ENCODE measurements around the gene IRF9. TPM values are rescaled to one million over a fixed set of nuclear protein-coding genes. Genes with fewer than 3 reads are reported as not detected.

IRF9 gene
- total RNA-seq, 2 donors from 2014 or later: 106 to 190 TPM

DNA sequence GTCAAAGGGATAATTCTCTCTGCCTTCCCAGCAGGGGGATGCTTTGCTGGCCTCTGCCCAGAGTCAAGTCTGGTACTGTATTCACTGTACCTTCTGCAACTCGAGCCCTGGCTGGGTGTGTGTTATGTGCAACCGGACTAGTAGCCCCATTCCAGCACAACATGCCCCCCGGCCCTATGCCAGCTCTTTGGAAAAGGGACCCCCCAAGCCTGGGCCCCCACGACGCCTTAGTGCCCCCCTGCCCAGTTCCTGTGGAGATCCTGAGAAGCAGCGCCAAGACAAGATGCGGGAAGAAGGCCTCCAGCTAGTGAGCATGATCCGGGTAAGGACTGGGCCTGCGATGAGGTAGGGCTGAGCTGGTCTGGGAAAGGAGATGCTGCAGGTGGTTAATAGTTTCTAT lies 10.5 kb upstream of the IRF9 start:
- Mint-ChIP-seq H3K27ac (no peak overlapping the region), H3K27me3 (no peaks in the 10 kb centered on the region), H3K36me3 (ENCODE audit: low read depth) (peaks cover 78% of the 10 kb centered on the region), H3K4me1 (peaks cover 18% of the 10 kb centered on the region), H3K4me3 (no peak overlapping the region), H3K9me3 (no peaks in the 10 kb centered on the region)
- ATAC-seq (replicated peaks): no peak

GRCh38 chr14:24150993-24151392 lies 10.1 kb upstream of the IRF9 start:
- H3K27ac Mint-ChIP-seq: no peak overlapping the region
- ATAC-seq (replicated peaks): no peak
- no peaks in the 10 kb centered on the region for H3K9me3 Mint-ChIP-seq
- no peaks in the 10 kb centered on the region for H3K27me3 Mint-ChIP-seq
- peaks cover 15% of the 10 kb centered on the region for H3K4me1 Mint-ChIP-seq
- H3K36me3 Mint-ChIP-seq (ENCODE audit: low read depth): peaks cover 78% of the 10 kb centered on the region
- no peak overlapping the region for H3K4me3 Mint-ChIP-seq

DNA sequence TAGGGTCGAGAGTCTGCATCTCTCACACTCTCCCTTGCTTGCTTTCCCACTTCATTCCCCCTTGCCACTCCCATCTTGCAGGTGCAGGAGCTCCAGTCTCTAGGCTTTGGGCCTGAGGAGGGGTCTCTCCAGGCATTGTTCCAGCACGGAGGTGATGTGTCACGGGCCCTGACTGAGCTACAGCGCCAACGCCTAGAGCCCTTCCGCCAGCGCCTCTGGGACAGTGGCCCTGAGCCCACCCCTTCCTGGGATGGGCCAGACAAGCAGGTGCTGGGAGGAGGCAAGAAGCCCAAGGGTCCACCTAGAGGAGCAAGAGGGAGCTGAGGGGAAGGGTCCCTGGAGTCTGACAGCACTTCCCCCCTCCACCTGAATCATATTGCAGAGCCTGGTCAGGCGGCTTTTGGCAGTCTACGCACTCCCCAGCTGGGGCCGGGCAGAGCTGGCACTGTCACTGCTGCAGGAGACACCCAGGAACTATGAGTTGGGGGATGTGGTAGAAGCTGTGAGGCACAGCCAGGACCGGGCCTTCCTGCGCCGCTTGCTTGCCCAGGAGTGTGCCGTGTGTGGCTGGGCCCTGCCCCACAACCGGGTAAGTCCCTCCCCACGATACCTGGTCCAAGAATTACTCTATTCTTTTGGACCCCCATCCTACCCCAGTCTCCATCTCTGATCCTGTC lies 9.5 kb upstream of the IRF9 start:
- ATAC-seq (replicated peaks): no peak

GRCh38 chr14:24155100-24155499 lies 6.0 kb upstream of the IRF9 start:
- no peak for ATAC-seq (replicated peaks)
- Mint-ChIP-seq H3K4me3 (no peak overlapping the region), H3K27me3 (no peaks in the 10 kb centered on the region), H3K9me3 (no peaks in the 10 kb centered on the region), H3K27ac (peak overlapping the region; percentile 58), H3K36me3 (ENCODE audit: low read depth) (peaks cover 93% of the 10 kb centered on the region), H3K4me1 (no peaks in the 10 kb centered on the region)

More for the DNA sequence above, 9.5 kb upstream of the IRF9 start:
- Mint-ChIP-seq H3K27me3 (no peaks in the 10 kb centered on the region), H3K9me3 (no peaks in the 10 kb centered on the region), H3K4me1 (peaks cover 15% of the 10 kb centered on the region), H3K36me3 (ENCODE audit: low read depth) (peaks cover 78% of the 10 kb centered on the region), H3K27ac (no peak overlapping the region), H3K4me3 (no peak overlapping the region)

DNA sequence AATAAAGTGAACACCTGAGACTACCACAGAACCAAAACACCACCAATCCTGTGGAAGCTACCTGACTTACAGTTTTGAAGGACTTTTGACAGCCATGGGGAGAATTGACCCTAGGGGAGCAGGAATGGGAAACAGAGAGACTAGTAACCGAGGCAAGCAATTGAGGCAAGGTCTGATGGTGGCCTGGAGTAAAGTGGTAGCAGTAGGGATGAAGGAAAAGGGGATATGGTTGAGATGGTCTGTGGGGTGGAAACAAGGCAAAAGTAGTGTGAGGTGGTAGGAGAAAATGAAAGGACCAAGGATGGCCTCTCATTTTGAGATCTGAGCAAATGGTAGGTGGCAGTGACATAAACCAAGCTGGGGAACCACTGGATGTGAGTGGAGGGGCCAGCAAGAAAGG lies 4.2 kb upstream of the IRF9 start:
- H3K27me3 Mint-ChIP-seq: no peaks in the 10 kb centered on the region

DNA sequence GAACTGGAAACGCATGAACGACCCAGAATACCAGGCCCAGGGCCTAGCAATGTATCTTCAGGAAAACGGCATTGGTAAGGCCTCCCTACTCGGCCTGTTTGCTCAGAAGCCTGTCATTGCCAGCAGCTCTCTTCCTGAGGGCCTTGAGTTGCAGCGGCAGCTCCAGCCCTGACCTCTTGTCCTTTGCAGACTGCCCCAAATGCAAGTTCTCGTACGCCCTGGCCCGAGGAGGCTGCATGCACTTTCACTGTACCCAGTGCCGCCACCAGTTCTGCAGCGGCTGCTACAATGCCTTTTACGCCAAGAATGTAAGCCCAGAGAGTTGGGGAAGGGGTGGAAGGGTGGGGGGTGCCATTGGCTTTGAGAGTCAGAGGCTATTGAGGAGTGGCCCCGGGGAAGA lies 3.7 kb upstream of the IRF9 start:
- Mint-ChIP-seq H3K27me3 (no peaks in the 10 kb centered on the region), H3K36me3 (ENCODE audit: low read depth) (peaks cover 93% of the 10 kb centered on the region), H3K27ac (peak overlapping the region; percentile 67), H3K9me3 (no peaks in the 10 kb centered on the region), H3K4me1 (peaks cover 10% of the 10 kb centered on the region), H3K4me3 (no peak overlapping the region)
- ATAC-seq (replicated peaks): no peak

More for the DNA sequence above, 4.2 kb upstream of the IRF9 start:
- H3K27ac Mint-ChIP-seq: peak overlapping the region; percentile 67
- H3K36me3 Mint-ChIP-seq (ENCODE audit: low read depth): peaks cover 93% of the 10 kb centered on the region
- no peaks in the 10 kb centered on the region for H3K9me3 Mint-ChIP-seq
- H3K4me3 Mint-ChIP-seq: no peak overlapping the region
- peaks cover 5% of the 10 kb centered on the region for H3K4me1 Mint-ChIP-seq
- ATAC-seq (replicated peaks): no peak

- Mint-ChIP-seq H3K9me3 (no peaks in the 10 kb centered on the region), H3K4me3 (no peak overlapping the region), H3K36me3 (ENCODE audit: low read depth) (peaks cover 100% of the 10 kb centered on the region), H3K27me3 (no peaks in the 10 kb centered on the region), H3K4me1 (peaks cover 20% of the 10 kb centered on the region), H3K27ac (peak overlapping the region; percentile 99)
- ATAC-seq (replicated peaks): no peak
Observed at GRCh38 chr14:24159777-24160498, 1.1 kb upstream of the IRF9 start.

- Mint-ChIP-seq H3K27ac (peak overlapping the region; percentile 99), H3K9me3 (no peaks in the 10 kb centered on the region), H3K36me3 (ENCODE audit: low read depth) (peaks cover 100% of the 10 kb centered on the region), H3K27me3 (no peaks in the 10 kb centered on the region), H3K4me1 (peaks cover 24% of the 10 kb centered on the region), H3K4me3 (peak overlapping the region; percentile 98)
- ATAC-seq (replicated peaks): no peak
Observed at GRCh38 chr14:24160499-24160849, 591 bp upstream of the IRF9 start.

- peaks cover 24% of the 10 kb centered on the region for H3K4me1 Mint-ChIP-seq
- H3K36me3 Mint-ChIP-seq (ENCODE audit: low read depth): peaks cover 100% of the 10 kb centered on the region
- no peaks in the 10 kb centered on the region for H3K9me3 Mint-ChIP-seq
- H3K27ac Mint-ChIP-seq: peak overlapping the region; percentile 99
- peak overlapping the region; percentile 98 for H3K4me3 Mint-ChIP-seq
- ATAC-seq (replicated peaks): peak; percentile 39
- no peaks in the 10 kb centered on the region for H3K27me3 Mint-ChIP-seq
Observed at GRCh38 chr14:24162093-24162492, 1.0 kb downstream of the IRF9 start.

DNA sequence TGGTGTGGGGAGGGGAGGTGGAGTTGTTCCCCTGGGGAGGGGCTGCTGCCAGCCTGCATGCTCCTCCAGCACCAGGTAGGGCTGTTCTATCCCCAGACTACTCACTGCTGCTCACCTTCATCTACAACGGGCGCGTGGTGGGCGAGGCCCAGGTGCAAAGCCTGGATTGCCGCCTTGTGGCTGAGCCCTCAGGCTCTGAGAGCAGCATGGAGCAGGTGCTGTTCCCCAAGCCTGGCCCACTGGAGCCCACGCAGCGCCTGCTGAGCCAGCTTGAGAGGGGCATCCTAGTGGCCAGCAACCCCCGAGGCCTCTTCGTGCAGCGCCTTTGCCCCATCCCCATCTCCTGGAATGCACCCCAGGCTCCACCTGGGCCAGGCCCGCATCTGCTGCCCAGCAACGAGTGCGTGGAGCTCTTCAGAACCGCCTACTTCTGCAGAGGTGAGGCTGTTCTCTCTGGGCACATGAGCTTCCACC lies 3.5 kb downstream of the IRF9 start:
- H3K4me1 Mint-ChIP-seq: peaks cover 33% of the 10 kb centered on the region
- ATAC-seq (replicated peaks): no peak
- H3K36me3 Mint-ChIP-seq (ENCODE audit: low read depth): peaks cover 94% of the 10 kb centered on the region
- no peaks in the 10 kb centered on the region for H3K9me3 Mint-ChIP-seq
- H3K27me3 Mint-ChIP-seq: no peaks in the 10 kb centered on the region
- peak overlapping the region; percentile 78 for H3K27ac Mint-ChIP-seq
- H3K4me3 Mint-ChIP-seq: peak overlapping the region; percentile 36

GRCh38 chr14:24165785-24166184 lies 4.7 kb downstream of the IRF9 start:
- Mint-ChIP-seq H3K4me3 (no peak overlapping the region), H3K27me3 (no peaks in the 10 kb centered on the region), H3K27ac (no peak overlapping the region), H3K9me3 (no peaks in the 10 kb centered on the region), H3K36me3 (ENCODE audit: low read depth) (peaks cover 91% of the 10 kb centered on the region), H3K4me1 (peaks cover 33% of the 10 kb centered on the region)
- no peak for ATAC-seq (replicated peaks)

- Mint-ChIP-seq H3K27ac (peak overlapping the region; percentile 32), H3K36me3 (ENCODE audit: low read depth) (peaks cover 86% of the 10 kb centered on the region), H3K27me3 (no peaks in the 10 kb centered on the region), H3K4me1 (peaks cover 23% of the 10 kb centered on the region), H3K9me3 (no peaks in the 10 kb centered on the region), H3K4me3 (no peak overlapping the region)
- no peak for ATAC-seq (replicated peaks)
Observed at GRCh38 chr14:24167469-24168114, 6.5 kb downstream of the IRF9 start.

- H3K27me3 Mint-ChIP-seq: no peaks in the 10 kb centered on the region
- H3K9me3 Mint-ChIP-seq: no peaks in the 10 kb centered on the region
- peak within 1 kb of the TSS; percentile 86 for H3K27ac Mint-ChIP-seq
- peak within 1 kb of the TSS; percentile 74 for H3K4me3 Mint-ChIP-seq
- peak; percentile 70 for ATAC-seq (replicated peaks)
- peaks cover 84% of the 10 kb centered on the region for H3K36me3 Mint-ChIP-seq (ENCODE audit: low read depth)
- peaks cover 10% of the 10 kb centered on the region for H3K4me1 Mint-ChIP-seq
Observed at GRCh38 chr14:24171422-24172260, 10.6 kb downstream of the IRF9 start, which contains the start of gene REC8. TSS of gene REC8 (plus strand) at chr14:24172080. CDS start at chr14:24172553, 473 bp downstream.

DNA sequence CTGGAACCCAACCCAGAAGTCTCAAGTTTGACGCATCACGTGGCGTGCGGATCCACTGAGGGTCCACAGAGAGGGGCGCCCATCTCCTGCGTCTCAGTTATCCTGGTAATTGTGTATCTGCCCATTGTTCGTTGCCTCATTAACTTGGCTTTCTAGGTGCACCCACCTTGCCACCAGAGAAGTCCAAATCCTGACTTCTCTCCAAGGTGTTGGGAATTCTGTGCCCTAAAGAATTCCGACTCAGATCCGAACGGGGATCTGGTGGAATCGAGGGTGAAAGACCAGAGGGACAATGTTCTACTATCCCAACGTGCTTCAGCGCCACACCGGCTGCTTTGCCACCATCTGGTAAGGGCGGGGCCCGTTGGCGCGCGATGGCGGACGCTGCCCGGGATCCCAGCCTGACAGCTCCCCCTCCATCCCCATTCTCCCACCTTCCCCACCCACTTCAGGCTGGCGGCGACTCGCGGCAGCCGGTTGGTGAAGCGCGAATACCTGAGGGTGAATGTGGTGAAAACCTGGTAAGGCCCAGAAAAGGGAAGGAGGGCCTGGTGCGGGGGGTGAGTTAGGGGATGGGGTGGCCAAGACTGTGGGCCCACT lies 11.3 kb downstream of the IRF9 start:
- peaks cover 9% of the 10 kb centered on the region for H3K4me1 Mint-ChIP-seq
- no peaks in the 10 kb centered on the region for H3K27me3 Mint-ChIP-seq
- peaks cover 84% of the 10 kb centered on the region for H3K36me3 Mint-ChIP-seq (ENCODE audit: low read depth)
- no peak for ATAC-seq (replicated peaks)
- no peaks in the 10 kb centered on the region for H3K9me3 Mint-ChIP-seq
- no peak overlapping the region for H3K27ac Mint-ChIP-seq
- peak overlapping the region; percentile 74 for H3K4me3 Mint-ChIP-seq

All from activated T-helper 17 cell treated with anti-CD3 and anti-CD28 coated beads, Interleukin-2, amount 50 U/mL, for 72 hours (primary cell).